ENCODE data around the gene PKP4. TPM values are rescaled to one million over a fixed set of nuclear protein-coding genes. Genes with fewer than 3 reads are reported as not detected.

PKP4 gene
- total RNA-seq, 1 donor from 2014 or later = 48.7 TPM

DNA sequence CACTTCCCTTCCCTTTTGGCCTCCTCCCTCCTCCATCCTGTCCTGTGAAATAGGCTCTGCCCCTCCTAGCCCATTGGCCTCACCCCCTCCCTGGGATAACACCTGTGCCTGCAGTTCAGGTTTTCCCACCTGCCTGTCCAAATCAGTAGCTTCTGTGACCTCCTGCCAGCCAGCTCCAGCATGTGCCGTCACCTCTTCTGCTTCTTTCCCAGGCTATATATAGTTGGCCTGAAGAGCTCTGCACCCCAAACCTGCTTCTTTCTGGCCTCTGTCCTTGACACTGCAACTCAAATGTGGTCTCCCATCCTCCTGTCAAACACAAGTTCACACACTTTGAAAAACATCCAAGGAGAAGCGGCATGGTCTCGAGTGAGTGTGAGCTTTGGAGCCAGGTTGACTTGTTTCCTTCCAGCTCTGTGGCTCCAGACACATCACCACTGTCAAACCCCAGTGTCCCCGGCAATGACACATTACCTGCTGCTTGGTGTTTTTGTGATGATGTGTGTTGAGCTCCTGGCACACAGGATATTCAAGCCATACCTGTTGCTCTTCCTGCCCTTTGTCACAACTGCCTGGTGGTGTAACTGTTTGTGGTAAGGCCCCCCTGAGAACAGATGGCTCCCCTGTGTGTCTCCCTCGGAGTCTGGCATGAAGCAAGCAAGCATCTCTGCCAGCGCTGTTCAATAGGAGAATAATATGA, 194.8 kb downstream of the PKP4 start:
- peak; percentile 77 for ATAC-seq

GRCh38 chr2:158655628-158656027, 198.9 kb downstream of the PKP4 start:
- ATAC-seq = no peak

DNA sequence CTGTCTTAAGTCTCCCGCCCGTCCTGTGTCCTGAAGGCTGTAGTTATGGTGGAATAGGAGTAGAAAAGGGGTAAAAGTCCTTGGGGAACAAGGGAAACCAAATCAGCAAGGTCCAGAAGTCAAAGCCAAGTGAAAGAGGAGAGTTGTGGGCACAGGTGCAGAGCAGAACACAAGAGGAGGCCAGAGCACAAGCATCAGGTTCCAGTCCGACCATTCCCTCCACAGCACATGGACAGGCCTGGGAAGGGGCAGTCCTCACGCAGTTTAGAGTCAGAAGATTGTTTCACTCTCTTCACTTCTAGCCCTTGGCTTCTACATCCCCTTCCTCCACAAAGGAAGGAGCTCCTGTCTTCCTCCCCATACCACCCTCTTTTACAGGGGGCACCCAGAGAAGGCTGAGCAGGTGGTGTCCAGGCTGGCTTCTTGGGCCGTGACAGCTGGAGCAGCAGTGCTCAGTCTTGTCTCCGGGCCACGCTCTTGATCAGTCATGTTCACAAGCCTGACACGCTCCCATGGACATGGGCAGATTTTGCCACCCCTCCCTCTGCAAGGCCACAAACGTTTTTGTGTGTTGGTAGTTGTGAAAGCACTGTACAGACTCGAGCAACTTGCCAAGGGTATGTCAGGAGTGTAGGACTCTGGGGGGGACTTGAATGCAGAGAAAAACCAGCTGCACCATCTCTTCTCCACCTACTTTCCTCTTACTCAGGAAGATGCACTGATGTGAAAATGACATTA, 199.9 kb downstream of the PKP4 start:
- ATAC-seq = no peak

DNA sequence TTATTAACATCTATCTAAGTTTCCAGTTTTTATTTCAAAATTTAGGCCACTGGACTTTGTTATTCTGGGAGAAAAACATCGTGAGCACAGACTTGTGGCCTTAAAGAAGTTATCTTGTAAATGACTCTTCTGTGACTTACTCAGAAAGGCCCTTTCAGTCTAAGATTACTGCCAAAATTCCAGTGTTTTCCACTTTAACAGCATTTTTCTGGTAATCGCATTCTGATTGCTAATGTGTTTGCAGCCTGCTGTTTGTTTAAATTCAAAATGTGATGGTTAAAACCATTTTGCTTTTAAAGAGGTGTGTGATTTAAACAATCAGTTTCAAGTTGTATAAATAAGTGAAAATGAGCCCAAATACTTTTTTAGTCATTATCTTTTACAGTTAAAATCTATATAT, 201.6 kb downstream of the PKP4 start:
- ATAC-seq = no peak

DNA sequence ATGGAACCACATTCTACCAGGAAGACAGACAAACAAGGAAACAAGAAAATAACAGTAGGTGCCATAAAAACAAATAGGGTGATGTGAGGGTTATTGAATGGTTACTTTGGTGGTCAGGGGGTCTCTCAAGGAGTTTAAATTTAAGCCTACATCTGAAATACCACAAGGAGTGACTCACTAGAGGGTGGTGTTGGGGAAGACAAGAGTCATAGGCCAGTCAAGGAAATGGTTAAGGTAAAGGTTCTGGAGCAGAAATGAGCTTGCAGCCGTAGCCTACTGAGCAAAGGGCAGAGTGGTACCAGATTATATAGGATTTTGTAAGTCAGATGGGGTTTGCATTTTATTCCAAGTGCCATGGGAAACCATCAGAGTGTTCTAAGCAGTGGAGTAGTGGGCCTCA, 202.7 kb downstream of the PKP4 start:
- ATAC-seq = no peak

DNA sequence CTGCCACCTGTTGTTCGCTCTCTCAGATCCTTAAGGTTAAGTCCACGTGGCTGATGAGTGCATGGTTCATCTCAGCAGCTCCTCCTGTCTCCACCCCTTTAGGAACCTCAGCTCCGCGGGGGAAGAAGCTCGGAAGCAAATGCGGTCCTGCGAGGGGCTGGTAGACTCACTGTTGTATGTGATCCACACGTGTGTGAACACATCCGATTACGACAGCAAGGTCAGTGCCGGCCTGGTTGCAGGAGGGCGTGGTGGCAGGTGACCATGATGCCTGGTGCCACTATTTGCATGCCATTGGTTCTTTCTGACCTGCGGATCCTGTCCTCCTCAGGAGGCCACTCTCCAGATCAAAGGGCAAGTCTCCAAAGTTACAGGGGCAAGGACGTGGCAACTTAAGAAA, 204.5 kb downstream of the PKP4 start:
- ATAC-seq = no peak

DNA sequence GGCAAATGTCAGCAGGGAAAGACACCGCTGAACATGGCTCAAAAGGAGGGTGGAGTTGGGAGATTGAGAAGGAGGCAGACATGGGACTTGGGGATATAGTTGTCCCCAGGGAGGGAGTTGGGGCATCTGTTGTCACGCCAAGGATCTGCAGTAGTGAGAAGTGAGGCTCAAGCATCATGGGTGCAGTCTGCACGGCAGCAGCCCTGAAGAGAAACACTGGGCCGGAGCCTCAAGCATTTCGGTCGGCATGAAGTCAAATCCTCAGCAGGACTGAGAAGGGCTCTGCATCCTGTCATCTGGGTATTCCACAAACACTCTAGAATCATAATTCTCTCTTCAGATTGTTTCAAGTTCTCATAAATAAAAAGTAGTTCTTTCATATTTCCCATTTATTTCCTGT, 205.7 kb downstream of the PKP4 start:
- no peak for ATAC-seq

DNA sequence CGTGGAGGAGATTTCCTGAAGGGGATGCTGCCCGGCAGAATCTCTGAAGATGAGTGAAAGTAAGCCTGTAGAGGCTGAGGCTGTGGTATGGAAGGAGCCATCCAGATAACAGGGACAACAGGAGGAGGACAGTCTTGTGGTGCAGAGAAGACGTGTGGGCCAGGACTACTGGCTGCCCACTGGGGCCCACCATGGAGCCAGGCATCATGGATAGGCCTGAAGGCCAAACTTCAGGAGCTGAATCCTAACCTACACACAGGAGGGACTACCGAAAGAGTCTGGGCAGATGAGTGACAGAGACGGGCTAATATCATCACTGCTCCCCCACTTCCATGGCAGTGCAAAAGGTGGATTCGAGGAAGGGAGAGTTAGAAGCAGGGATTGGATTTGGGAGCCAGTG, 207.0 kb downstream of the PKP4 start:
- ATAC-seq = no peak

DNA sequence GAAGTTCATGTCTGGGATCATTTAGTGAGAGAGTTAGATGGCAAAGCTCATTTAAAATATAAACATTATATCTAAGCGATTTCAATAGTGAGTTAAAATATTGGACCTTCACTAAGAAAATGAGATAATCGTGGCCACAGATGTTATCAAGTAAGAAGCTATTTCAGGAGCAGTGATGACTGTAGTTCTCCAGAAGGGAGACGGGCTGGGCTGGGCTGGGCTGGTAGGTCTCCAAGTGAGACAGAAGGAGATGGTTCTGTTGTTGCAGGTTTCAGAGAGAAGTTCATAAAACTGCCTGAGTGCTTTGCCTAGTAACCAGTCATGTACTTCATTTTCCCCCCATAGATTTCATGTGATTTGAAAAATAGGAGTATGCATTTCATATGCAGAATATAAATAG, 208.2 kb downstream of the PKP4 start:
- no peak for ATAC-seq

GRCh38 chr2:158665536-158666302, 209.0 kb downstream of the PKP4 start:
- ATAC-seq = no peak

DNA sequence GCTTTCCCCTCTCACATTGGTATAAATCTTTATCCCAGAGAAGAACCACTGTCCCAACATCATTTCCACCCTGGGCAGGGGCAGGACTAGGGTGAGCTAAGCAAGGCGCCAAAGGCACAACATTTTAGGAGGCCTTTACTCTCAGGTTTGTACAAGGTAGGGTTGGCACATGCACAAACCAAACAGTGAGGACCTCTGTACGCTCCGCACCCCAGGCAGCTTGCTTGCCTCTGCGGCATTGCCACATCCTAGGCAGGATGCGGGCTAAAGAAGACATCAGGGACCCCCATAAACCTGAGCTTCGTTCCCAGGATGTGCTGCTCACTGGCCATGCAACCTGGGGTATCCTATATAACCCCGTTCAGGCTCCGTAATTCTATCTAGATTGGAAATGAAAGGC, 210.2 kb downstream of the PKP4 start:
- ATAC-seq = no peak

GRCh38 chr2:158667586-158667985, 210.8 kb downstream of the PKP4 start:
- peak; percentile 74 for ATAC-seq

DNA sequence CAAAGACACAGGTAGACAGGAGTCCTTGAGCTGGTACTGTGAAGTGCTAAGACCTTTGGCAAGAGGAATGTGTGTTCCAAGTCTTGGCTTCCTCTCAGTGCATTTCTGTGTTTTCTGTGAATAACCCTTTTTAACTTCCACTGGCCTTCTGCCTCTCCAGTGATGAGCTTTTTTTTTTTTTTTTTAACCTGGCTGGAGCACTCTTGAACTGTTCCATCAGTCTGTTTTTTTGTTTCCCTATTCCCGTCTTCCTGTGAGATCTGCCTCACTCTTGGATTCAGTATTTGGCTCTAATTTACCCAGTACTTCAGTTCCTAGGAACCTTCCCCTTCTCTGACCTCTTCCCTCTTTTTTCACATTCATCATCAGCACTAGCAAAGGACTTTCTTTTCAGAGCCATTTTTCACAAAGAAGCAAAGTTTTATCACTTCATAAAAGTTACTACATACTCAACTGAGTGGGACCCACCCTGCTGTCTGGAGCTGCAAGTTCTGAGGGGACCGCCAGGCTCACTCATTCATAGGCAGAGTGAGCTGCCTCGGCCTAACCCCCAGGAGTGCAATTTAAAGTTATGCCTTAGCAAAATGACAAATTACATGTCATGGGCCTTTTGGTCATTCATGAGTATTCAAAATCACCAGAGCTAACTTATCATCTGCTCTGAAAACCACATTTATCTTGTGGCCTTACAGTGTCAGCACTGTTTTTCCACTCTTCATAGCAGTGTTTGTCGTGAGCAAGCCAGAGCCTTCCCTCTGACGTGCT, 211.4 kb downstream of the PKP4 start:
- no peak for ATAC-seq

GRCh38 chr2:158670292-158670691, 213.5 kb downstream of the PKP4 start:
- no peak for ATAC-seq

DNA sequence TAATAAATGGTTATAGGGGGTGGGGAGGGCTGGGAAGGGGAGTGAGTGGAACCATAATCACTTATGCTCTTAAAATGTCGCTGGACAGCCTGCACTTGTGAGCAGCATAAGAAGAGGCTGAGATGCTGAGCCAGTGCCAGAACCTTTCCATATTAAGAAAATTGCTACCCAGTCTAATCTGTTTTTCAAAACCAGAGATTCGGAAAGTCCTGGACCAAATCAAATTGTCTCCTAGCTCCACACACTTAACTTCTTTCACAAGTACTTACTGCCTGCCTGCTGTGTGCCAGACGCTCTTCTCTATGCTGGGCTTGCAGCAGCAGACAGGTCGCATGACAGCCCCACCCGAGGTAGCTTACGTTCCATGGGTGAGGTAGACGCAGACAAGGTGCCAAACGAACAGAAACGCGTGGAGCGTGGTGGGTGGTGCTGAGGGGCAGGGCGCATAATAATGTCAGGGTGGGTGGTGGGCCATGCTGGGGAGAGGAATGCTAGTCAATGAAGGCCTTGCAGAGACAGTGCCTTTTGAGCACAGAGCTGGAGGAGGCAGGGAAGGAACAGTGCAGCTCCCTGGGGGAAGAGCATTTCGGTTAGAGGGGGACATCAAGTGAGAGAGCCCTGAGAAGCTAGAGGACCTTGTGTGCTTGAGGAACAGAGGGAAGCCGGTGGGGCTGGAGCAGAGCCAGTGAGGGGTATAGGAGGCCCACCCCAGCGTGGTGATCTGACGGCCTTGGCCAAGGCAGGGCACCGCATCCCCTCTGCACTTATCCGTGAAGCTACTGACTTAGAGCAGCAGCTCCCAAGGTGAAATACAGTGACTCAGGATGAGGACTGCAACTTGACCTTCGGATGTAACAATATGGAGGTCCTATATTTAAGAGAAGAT, 214.9 kb downstream of the PKP4 start:
- ATAC-seq = no peak

DNA sequence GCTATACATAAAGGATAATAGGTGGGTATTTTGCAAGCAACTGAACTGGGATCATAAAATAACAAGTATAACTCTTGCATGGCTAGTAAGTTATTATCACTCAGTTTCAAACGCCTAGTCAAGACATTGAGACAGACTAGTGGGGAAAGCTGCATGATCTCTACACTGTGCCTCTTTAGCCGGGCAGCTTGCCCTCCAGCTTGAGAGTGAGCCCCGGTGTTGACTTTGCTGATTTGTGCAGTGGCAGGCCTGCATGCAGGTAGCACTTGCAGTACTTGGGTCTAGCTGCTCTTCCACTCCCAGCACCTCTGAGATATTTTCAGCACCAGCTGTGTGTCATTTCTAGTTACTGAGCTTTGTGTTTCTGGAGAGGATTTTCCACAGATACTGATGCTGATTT, 219.5 kb downstream of the PKP4 start:
- no peak for ATAC-seq

DNA sequence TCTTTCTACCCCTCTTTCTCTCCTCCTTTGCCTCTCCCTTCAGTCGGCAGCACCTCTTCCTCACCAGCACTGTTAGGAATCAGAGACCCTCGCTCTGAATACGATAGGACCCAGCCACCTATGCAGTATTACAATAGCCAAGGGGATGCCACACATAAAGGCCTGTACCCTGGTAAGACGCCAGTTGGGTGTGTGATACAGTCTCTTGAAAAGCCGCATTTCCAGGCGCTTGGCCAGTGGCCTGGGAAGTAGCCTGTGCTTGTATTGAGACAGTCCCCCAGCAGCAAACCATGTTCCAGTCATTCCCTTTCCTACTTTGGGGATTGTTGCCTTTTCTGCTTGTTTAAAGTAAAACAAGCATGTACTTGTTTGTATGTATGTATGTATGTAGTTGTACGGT, 219.9 kb downstream of the PKP4 start:
- no peak for ATAC-seq

- ATAC-seq = no peak
Measured at GRCh38 chr2:158677542-158677941, 220.8 kb downstream of the PKP4 start.

GRCh38 chr2:158681816-158682215, 225.1 kb downstream of the PKP4 start:
- no peak for ATAC-seq

DNA sequence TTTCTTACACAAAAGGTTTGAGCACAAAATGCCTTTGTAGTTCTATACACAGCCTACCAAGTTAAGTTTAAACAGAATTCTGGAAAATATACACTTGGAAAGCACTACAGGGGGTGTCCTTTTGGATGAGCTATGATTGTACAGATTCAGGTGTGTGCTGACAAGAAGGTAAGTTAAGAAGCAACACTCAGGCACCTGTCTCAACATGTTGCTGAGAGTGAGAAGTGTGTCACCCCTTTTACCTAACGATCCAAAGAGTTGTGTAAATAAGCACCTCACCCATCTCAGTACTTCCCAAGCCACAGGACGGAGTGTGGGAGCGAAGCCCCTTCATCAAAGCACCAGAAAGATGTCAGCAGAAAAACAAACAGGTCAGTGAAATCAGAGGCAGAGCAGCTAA, 228.9 kb downstream of the PKP4 start:
- peak; percentile 83 for ATAC-seq

- ATAC-seq = no peak
Measured at GRCh38 chr2:158686210-158686691, 229.5 kb downstream of the PKP4 start.

GRCh38 chr2:158687315-158687714, 230.6 kb downstream of the PKP4 start:
- ATAC-seq = no peak

Data from esophagus mucosa (tissue), 1 donor.